IPS-NIHi7 (cell line): ENCODE data around the gene UNC5C.

Experiments used
- DNase-seq: peaks from one replicate; pipeline ENCODE4 v3.0.0; 2012; ENCODE audit warnings: mixed read lengths; ENCODE audit errors: extremely low spot score

Gene UNC5C

DNA sequence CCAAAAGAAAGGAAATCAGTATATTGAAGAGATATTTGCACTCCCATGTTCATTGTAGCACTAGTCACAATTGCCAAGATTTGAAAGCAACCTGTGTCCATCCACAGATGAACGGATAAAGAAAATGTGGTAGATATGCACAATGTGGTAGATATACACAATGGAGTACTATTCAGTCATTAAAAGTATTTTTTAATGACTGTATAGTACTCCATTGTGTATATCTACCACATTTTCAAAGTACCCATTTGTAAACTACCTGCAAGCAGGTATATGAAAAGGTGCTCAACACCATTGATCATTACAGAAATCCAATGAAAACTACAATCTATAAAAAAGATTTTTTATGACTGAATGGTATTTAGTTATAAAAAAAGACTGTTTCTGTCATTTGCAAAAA is 200.4 kb downstream of the UNC5C start:
- DNase-seq: no peak

DNA sequence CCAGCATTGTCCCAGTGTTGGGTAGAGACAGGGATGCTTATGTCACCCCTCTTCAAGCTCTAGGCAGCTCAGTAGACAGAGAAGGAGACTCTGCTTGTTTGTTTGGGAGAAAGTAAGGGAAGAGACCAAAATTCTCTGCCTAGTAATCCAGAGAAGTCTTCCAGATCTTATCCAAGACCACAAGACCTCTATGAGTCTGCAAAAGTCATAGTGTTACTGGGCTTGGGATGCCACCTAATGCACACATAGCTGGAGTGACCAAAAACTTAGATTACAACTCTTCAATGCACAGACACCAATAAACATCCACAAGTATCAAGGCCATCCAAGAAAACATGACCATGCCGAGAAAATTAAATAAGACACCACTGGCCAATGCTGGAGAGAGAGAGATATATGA is 205.5 kb downstream of the UNC5C start:
- no peak for DNase-seq

GRCh38 chr4:95340191-95340590 is 208.6 kb downstream of the UNC5C start:
- DNase-seq: no peak

- DNase-seq: no peak
Measured at GRCh38 chr4:95325665-95326064, 223.1 kb downstream of the UNC5C start.

- no peak for DNase-seq
Measured at GRCh38 chr4:95319169-95319568, 229.6 kb downstream of the UNC5C start.

GRCh38 chr4:95318483-95318882 is 230.3 kb downstream of the UNC5C start:
- no peak for DNase-seq

GRCh38 chr4:95318044-95318443 is 230.7 kb downstream of the UNC5C start:
- DNase-seq: no peak

DNA sequence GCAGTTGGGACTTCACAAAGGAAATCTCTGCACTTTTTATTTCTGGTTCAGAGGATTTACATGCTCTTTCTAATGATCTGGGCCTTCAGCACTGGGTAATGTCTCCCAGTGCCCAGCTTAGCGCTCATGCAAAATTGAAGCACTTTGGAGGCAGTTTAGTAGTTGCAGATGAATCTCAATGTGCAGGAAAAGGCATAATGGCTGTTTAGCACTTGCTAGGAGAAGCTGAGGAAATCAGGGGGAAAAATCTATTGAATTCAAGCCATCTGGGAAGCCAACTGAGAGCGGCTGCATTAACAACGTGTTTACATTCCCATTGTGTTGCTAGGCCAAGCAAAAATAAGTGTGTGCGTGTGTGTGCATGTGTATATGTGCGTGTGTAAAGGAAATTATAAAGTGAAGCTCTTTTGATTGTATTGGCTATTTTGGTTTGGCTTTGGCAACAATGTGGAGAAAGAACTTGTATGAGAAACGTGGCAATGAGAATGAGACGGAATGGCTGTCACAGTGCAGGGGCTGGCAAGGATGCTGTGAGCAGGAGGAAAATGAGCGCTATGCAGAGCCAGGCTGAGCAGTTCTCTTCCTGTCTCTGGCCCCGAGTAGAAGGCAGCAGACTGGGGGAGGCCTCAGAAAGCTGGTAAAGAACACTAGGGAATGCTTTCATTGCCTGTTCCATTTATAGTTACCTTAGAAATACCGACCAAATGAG is 231.5 kb downstream of the UNC5C start:
- no peak for DNase-seq

- no peak for DNase-seq
Measured at GRCh38 chr4:95314573-95314972, 234.2 kb downstream of the UNC5C start.

DNA sequence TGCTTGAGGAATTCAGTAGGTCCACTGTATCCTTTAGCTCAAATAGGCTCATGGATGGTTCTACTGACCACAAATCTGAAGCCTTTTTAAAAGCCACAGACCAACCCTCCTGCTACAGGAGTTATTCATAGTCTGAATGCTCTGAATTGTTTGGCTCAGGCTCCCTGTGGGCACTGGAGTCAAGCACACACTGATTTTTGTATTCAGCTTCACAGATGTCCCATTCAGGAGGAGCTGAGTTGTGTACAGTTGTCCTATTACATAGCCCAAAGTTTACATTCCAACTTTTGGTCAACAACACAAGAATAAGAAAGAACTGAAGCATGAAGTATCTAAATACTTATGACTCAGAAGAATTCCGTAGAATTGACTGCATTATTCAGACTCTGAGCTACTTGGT is 243.9 kb downstream of the UNC5C start:
- no peak for DNase-seq

- DNase-seq: no peak
Measured at GRCh38 chr4:95300304-95300703, 248.5 kb downstream of the UNC5C start.

DNA sequence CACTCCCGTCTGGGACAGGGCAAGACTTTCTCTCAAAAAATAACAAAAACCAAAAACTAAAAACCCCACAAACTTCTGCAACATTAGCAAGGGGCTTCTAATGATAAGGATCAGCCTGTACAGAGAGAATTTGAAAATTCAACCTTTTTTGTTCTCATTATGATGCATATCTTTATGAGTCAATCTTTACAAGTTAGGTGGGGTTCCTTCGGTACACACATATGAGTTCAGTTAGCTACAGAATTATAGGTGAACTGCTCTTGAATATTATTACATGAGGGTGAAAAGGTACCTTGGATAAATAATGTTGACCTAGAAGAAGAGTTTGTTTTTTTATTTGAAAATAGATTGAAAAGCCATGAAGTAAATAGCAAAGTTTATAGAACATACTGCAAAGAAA is 252.7 kb downstream of the UNC5C start:
- DNase-seq: no peak

DNA sequence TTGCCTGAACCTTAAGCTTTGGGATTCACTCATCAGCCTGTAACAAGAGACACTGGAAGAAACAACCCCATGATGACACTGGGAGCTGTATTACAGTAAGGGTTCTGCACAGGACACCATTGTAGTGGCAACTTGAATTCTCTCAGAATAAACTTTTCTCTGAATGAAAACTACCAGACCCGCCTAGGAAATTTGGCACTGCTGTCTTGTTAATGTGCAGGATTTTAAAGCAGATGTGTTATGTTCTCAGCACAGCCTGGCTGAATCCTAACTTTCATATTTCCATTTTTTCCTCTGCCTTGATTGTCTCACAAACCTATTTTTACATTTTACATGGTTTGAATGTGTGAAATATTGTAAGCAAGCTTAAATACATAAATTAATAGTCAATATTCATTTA is 253.6 kb downstream of the UNC5C start:
- DNase-seq: no peak

- DNase-seq: no peak
Measured at GRCh38 chr4:95294321-95294720, 254.5 kb downstream of the UNC5C start.

DNA sequence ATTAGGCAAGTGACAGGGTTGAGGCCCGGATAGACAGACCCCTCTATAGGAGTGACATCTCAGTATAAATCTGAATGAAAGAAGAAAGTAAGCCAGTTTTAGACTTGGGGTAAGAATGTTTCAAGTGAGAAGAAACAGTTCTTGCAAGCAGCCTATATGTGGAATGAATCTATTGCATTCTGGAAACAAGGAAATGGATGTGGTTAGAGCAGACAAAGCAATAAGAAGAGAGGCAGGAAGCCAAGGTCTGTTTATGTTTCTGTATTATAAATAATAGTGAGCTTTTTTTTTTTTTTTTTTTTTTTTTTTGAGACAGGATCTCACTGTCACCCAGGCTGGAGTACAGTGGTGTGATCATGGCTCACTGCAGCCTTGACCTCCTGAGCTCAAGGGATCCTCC is 255.8 kb downstream of the UNC5C start:
- DNase-seq: no peak

DNA sequence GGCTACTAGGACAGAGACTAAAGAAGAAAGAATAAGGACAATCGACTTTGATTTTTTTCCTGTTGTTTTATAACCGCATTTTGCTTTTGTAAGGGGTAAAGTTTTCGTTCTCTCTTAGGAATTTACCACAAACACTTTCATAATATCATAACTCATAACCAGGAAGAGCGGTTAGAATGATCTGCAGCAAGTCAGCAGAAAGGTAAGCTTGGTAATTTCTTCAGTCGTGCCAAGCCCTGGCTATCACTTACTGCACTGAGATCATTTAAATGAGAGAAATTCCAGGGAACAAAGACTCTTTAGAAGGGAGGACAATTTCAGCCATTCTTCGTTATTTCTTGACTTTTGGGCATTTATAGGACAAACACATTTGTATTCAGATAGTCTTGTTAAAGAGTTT is 258.1 kb downstream of the UNC5C start:
- DNase-seq: no peak

DNA sequence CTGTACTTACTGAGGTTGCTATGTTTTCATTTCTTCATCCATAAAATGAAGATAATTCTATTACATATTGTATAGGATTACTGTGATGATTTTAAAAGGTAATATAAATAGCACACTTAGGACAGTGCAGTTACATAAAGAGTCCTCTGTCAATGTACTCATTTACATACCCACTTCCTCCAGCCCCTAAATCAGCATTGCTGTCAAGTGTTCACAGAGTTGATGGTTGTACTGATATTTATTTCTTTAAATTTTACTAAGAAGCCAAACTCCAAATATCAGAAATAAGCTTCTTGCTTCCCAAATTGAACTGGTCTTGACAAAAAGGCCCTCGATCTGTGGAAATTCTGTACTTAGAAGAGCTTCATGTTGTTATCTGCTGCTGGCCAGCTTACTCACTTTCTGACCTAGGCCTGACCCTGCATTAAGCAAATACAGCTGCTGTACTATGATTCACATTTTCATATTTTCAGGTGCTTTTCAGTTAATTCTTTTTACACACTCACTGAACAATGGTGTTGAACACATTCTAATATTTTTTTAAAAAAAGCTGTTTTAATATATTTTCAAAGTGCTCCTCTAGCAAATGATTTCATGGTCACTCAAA is 259.6 kb downstream of the UNC5C start:
- no peak for DNase-seq

DNA sequence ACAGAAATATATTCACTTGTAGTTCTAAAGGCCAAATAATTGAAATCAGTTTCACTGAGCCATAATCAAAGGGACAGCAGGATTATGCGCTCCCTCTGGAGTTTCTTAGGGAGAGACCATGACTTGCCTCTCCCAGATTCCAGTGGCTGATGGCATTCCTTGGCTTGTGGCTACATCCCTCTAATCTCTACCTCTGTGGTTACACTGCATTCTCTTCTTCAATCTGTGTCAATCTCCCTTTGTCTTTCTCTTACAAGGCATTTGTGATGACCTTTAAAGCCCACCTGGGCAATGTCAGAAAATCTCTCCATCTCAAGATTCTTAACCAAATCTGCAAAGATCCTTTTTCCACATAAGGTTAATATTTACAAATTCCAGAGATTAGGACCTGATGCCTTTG is 260.2 kb downstream of the UNC5C start:
- DNase-seq: no peak

DNA sequence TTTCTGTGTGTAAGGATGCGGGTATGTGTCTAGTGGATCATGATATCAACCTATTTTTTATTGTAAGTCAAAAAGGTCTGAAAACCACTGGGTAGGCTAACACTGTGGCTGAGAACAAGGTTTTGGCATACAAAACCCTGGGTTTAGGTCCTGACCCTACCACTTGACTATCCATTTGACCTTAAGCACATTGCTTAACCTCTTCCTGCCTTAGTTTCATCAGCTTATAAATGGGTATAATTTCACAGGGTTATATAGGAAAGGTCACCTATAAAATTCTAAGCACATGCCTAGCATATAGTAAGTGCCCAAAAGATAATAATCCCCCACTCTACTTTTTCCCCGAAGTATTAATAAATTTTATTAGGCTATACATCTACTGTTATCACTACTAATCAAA is 263.0 kb downstream of the UNC5C start:
- no peak for DNase-seq

DNA sequence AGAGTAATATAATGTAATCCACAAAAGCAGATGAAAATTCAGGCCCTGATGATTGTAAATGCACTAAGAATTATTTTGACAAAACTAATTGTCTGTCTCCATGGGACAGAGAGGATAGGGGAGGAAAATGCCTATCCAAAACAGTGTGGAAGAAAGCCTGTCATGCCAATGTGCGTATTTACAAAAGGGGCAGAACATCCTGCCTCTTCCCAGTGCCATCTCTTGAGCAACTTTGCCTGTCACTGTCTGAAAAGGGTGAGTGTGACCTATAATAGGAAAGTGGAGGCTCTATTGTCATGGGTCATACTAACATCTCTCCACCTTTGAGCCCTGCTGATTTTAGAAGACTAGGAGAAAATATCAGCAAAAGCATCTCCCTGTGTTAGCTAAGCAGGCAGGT is 264.1 kb downstream of the UNC5C start:
- no peak for DNase-seq

DNA sequence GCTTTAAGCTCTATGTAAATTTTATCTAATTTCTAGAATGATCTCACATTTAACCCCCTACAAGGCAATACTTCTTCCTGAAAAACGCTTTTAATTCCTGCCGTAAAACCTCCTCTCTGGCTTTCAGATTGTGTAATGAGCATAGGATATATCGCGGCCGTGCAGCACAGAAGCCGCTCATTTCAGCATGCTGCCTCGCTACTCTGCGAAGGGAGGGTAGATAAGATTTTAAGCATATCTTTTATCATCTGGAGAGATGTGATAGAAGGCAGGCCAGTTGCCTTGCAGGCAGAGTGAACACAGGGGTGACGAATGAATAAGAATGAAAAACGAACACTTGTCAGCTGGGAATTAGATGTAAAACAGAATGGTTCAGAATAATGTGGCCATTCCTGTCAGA is 265.5 kb downstream of the UNC5C start:
- DNase-seq: no peak

GRCh38 chr4:95272797-95273196 is 276.0 kb downstream of the UNC5C start:
- DNase-seq: no peak

DNA sequence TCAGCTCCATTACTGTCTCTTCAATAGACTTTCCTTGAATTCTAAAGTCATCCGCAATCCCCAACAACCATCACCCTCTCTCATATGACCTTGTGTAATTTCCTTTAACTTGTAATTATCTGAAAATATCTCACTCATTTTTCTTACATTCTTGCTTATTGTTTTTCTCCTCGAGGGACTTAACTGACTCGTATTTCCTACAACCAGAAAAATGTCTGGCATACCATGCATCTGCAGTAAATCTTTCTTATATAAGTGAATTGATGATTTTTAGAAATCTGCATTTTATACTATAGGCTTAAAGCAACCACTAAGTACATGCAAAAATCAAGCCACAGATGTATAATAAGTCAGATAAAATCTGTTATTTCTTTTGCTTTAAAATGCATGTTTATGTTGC is 276.7 kb downstream of the UNC5C start:
- no peak for DNase-seq
